Measurements from ENCODE around the gene STYXL1.
"Not testable (repeated sequence)": the region's sequence is repeated elsewhere in the genome, so short reads cannot be mapped to it uniquely, and the experiment has no call there.

Gene STYXL1

DNA sequence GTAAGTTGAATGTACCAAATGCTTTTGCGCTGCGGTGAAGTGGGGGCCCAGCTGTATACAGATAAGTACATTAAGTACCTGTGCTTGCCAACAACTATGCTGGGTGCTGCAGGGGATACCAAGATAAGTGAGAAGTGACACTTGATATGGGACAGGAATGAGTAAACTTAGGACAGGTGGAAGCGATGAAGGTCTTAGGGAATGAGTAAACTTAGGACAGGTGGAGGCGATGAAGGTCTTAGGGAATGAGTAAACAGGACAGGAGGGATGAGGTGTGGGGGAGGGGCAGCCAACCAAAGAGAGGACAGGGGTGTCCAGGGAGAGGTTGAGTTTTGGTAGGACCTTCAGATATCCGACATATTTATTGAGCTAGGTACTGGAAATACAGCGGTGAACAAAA lies 1.5 kb upstream of the STYXL1 start:
- peak overlapping the region; percentile 99 for H3K4me3 ChIP-seq (replicated peaks; ENCODE audit: low read depth, low read length)
- TF ChIP-seq, protein P1, sequence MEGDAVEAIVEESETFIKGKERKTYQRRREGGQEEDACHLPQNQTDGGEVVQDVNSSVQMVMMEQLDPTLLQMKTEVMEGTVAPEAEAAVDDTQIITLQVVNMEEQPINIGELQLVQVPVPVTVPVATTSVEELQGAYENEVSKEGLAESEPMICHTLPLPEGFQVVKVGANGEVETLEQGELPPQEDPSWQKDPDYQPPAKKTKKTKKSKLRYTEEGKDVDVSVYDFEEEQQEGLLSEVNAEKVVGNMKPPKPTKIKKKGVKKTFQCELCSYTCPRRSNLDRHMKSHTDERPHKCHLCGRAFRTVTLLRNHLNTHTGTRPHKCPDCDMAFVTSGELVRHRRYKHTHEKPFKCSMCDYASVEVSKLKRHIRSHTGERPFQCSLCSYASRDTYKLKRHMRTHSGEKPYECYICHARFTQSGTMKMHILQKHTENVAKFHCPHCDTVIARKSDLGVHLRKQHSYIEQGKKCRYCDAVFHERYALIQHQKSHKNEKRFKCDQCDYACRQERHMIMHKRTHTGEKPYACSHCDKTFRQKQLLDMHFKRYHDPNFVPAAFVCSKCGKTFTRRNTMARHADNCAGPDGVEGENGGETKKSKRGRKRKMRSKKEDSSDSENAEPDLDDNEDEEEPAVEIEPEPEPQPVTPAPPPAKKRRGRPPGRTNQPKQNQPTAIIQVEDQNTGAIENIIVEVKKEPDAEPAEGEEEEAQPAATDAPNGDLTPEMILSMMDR (IDR thresholded peaks at IDR 0.05; ENCODE audit: low read depth, low read length, missing control alignments) = no peak
- DNase-seq (ENCODE audit: extremely low read depth, low read depth) = no peak

DNA sequence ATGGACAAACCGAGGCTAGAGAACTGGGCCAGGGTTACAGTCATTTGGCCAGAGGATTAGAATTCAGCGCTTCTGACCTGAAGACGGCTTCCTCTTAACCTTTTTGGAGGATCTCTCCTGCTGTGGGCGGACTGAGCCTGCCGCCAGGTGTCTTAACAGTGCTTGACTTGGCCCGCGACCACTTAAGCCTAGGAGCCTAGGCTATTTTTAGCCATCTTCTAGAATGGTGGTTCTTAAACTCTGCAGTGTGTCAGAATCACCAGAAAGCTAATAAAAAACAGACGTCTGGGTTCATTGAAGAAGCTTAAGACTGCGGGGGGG lies 828 bp upstream of the STYXL1 start:
- H3K4me3 ChIP-seq (replicated peaks; ENCODE audit: low read depth, low read length) = peak overlapping the region; percentile 99
- DNase-seq (ENCODE audit: extremely low read depth, low read depth) = no peak
- TF ChIP-seq, protein P1 (IDR thresholded peaks at IDR 0.05; ENCODE audit: low read depth, low read length, missing control alignments) = no peak

DNA sequence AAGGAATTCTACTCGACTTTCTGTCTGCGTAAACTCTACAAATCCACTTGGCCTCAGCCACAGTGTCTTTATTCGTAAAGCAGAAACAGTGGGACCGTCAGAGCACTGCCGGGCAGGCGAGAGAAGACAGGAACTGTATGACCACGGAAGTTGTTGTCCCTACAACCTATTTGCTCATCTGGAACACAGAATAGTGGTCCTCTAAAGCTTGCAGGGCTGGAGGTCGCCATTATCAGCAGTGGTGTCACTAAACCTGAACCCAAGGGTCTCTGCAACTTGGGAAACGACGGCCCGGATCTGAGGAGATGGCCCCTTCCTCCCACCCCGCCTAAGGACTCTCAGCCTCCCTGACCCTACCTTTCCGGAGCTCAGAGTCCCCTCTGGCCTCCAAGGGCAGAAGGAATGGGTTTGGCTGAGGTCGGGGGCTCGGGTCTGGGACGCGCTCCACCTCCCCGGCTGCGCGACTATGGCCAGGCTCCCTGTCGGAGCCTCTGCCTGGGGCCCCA lies 442 bp downstream of the STYXL1 start:
- TF ChIP-seq, protein P1 (IDR thresholded peaks at IDR 0.05; ENCODE audit: low read depth, low read length, missing control alignments) = no peak
- peak overlapping the region; percentile 99 for H3K4me3 ChIP-seq (replicated peaks; ENCODE audit: low read depth, low read length)
- DNase-seq (ENCODE audit: extremely low read depth, low read depth) = no peak

DNA sequence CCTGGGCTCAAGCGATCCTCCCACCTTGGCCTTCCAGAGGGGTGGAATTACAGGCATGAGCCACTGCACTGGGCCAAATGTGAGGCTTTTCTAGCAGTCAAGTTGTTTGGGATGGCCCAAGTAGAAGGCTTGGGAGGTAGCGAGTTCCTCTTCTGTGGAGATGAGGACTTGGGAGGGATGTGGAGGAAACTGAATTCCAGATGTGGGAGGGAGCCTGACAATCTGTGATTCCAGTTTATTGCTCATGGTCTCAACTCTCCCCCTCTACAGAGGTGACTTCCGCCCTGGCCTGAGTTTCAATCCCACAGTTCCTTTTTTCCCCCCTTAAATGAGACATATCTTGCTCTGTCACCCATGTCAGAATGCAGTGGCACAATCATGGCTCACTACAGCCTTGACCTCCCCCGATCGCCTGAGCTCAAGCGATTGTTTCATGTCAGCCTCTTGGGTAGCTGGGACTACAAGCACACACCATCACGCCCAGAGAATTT lies 3.4 kb downstream of the STYXL1 start:
- TF ChIP-seq, protein P1 (IDR thresholded peaks at IDR 0.05; ENCODE audit: low read depth, low read length, missing control alignments) = no peak
- DNase-seq (ENCODE audit: extremely low read depth, low read depth) = no peak

DNA sequence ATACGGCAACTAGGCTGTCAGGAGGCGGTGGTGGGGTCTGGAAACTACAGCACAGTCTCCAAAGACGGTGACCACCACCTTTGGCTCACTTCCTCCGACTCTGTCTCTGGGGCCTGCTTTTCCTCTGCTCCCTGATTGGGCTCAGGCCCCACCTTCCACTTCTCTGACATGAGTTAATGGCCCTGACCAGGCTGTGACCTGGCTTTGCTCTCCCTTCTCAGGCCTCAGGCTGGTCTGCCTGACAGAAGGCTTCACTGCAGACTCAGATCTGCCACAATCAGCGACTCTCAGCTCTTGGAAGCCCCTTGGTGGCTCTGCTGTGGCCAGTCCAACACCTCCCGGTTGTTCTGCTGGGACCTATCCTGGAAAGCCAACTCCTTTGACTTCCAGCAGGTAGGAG lies 7.7 kb downstream of the STYXL1 start:
- no peak overlapping the region for H3K4me3 ChIP-seq (replicated peaks; ENCODE audit: low read depth, low read length)
- DNase-seq (ENCODE audit: extremely low read depth, low read depth) = no peak
- TF ChIP-seq, protein P1 (IDR thresholded peaks at IDR 0.05; ENCODE audit: low read depth, low read length, missing control alignments) = no peak

More for the DNA sequence above, 3.4 kb downstream of the STYXL1 start:
- H3K4me3 ChIP-seq (replicated peaks; ENCODE audit: low read depth, low read length) = no peak overlapping the region

DNA sequence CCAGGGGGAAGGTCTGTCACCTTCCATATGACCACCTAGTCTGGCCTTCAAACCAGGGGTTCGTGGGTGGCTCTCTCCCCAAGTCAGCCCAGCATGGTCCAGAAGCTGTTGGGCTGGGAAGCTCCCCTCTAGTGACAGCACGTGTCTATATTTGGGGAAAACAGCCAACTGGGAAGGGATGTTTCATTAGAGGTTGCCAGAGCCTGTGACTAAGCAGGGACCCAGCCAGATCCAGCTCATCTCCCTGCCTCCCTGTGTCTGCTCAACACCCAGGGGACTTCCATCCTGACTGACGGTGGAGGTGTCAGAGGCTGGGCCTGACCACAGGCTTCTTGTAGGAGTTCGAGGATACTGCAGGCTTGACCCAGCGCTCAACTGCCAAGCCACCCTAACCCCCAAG lies 10.5 kb downstream of the STYXL1 start:
- TF ChIP-seq, protein P1 (IDR thresholded peaks at IDR 0.05; ENCODE audit: low read depth, low read length, missing control alignments) = no peak
- H3K4me3 ChIP-seq (replicated peaks; ENCODE audit: low read depth, low read length) = no peak overlapping the region
- DNase-seq (ENCODE audit: extremely low read depth, low read depth) = no peak

DNA sequence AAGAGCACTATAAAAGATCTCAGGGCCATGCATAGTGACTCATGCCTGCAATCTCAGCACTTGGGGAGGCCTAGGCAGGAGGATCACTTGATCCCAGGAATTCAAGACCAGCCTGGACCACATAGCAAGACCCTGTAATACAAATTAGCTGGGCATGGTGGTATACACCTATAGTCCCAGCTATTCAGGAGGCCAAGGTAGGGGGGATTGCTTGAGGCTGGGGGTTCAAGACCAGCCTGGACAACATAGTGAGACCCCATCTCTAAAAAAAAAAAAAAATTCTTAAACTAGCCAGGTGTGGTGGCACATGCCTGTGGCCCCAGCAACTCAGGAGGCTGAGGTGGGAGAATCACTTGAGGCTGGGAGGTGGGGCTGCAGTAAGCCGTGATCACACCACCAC lies 15.8 kb downstream of the STYXL1 start:
- no peak for DNase-seq (ENCODE audit: extremely low read depth, low read depth)
- TF ChIP-seq, protein P1 (IDR thresholded peaks at IDR 0.05; ENCODE audit: low read depth, low read length, missing control alignments) = no peak
- no peak overlapping the region for H3K4me3 ChIP-seq (replicated peaks; ENCODE audit: low read depth, low read length)

DNA sequence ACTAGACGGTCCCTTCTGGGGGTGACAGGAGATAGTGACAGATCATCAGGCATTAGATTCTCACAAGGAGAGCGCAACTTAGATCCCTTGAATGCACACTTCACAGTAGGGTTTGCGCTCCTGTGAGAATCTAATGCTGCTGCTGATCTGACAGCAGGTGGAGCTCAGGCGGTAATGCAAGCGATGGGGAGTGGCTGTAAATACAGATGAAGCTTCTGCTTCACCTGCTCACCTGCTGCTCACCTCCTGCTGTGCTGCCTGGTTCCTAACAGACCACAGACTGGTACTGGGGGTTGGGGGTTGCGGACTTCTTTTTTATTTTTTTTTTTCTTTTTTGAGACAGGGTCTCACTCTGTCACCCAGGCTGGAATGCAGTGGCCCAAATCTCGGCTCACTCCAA lies 18.1 kb downstream of the STYXL1 start:
- DNase-seq (ENCODE audit: extremely low read depth, low read depth); H3K4me3 ChIP-seq (replicated peaks; ENCODE audit: low read depth, low read length): not testable (repeated sequence)
